HG03575 (cell line): ENCODE data around the gene WARS2.

ENCODE experiments used
- ATAC-seq: cut with Tn5 transposase; IDR thresholded peaks from one replicate; pipeline ENCODE4 v1.9.1; 2021; ENCODE audit not compliant: unreplicated experiment, insufficient number of reproducible peaks, low FRiP score; ENCODE audit errors: extremely low read depth

The WARS2 gene

GRCh38 chr1:119097380-119097779 is 43.1 kb downstream of the WARS2 start:
- ATAC-seq, result no peak

GRCh38 chr1:119093721-119094120 is 46.7 kb downstream of the WARS2 start:
- ATAC-seq, result no peak

- ATAC-seq, result no peak
These were observed 48.8 kb downstream of the WARS2 start for GRCh38 chr1:119091618-119092017.

GRCh38 chr1:119090250-119090649 is 50.2 kb downstream of the WARS2 start:
- no peak for ATAC-seq

GRCh38 chr1:119086830-119087229 is 53.6 kb downstream of the WARS2 start:
- no peak for ATAC-seq

GRCh38 chr1:119084798-119085197 is 55.7 kb downstream of the WARS2 start:
- no peak for ATAC-seq

GRCh38 chr1:119083980-119084379 is 56.5 kb downstream of the WARS2 start:
- ATAC-seq, result no peak

GRCh38 chr1:119083479-119083878 is 57.0 kb downstream of the WARS2 start:
- no peak for ATAC-seq

GRCh38 chr1:119081700-119082099 is 58.8 kb downstream of the WARS2 start:
- ATAC-seq, result no peak

GRCh38 chr1:119081267-119081666 is 59.2 kb downstream of the WARS2 start:
- ATAC-seq, result no peak

GRCh38 chr1:119080586-119080985 is 59.9 kb downstream of the WARS2 start:
- ATAC-seq, result no peak

GRCh38 chr1:119079881-119080280 is 60.6 kb downstream of the WARS2 start:
- no peak for ATAC-seq

- no peak for ATAC-seq
These were observed 64.8 kb downstream of the WARS2 start for GRCh38 chr1:119075614-119076013.

- no peak for ATAC-seq
These were observed 69.1 kb downstream of the WARS2 start for GRCh38 chr1:119071321-119071720.

GRCh38 chr1:119069682-119070081 is 70.8 kb downstream of the WARS2 start:
- no peak for ATAC-seq

GRCh38 chr1:119068427-119068826 is 72.0 kb downstream of the WARS2 start:
- ATAC-seq, result no peak

GRCh38 chr1:119061700-119062099 is 78.8 kb downstream of the WARS2 start:
- no peak for ATAC-seq

GRCh38 chr1:119055568-119055967 is 84.9 kb downstream of the WARS2 start:
- ATAC-seq, result no peak

GRCh38 chr1:119053917-119054316 is 86.5 kb downstream of the WARS2 start:
- ATAC-seq, result no peak

GRCh38 chr1:119052267-119052666 is 88.2 kb downstream of the WARS2 start:
- ATAC-seq, result no peak

GRCh38 chr1:119048624-119049404 is 91.6 kb downstream of the WARS2 start:
- ATAC-seq, result no peak
